Ascending aorta (tissue), 2 donors: ENCODE data around the gene TRERF1. TPM values are rescaled to one million over a fixed set of nuclear protein-coding genes. Genes with fewer than 3 reads are reported as not detected.

Experiments used
- DNase-seq, 2 donors: peaks; one replicate each; pipeline ENCODE4 v3.0.0-alpha.2; 2019; ENCODE audit warnings: low spot score in 2 of 2
- H3K27ac ChIP-seq, 2 donors: fragments of 200-600 bp; sonication (generic); one replicate each; pipeline ENCODE4 v1.5.1; 2016 to 2017; ENCODE audit warnings: mild to moderate bottlenecking in 1 of 2
- H3K27me3 ChIP-seq: fragments of 200-600 bp; sonication (generic); one replicate; pipeline ENCODE4 v1.5.1; 2017
- H3K36me3 ChIP-seq, 2 donors: fragments of 200-600 bp; sonication (generic); one replicate each; pipeline ENCODE4 v1.5.1; 2016
- H3K4me1 ChIP-seq, 2 donors: fragments of 200-600 bp; sonication (generic); one replicate each; pipeline ENCODE4 v1.5.1; 2016 to 2017; ENCODE audit warnings: mild to moderate bottlenecking in 1 of 2
- H3K4me3 ChIP-seq, 2 donors: fragments of 200-600 bp; sonication (generic); one replicate each; pipeline ENCODE4 v1.5.1; 2016 to 2017; ENCODE audit warnings: mild to moderate bottlenecking in 1 of 2
- H3K9me3 ChIP-seq, 2 donors: fragments of 200-600 bp; sonication (generic); one replicate each; pipeline ENCODE4 v1.5.1; 2016
- CTCF ChIP-seq, 3 experiments: fragments of 200-600 bp in 2 of 3; fragments of 450-650 bp in 1 of 3; sonication (generic) in 2 of 3; IDR thresholded peaks; one replicate each; pipeline ENCODE4 v1.5.1; 2016 to 2019; ENCODE audit warnings: antibody characterized with exemption in 3 of 3, mild to moderate bottlenecking in 1 of 3, moderate library complexity in 1 of 3
- intact Hi-C: fragments of 100-400 bp; cut with DNase I; formaldehyde crosslinking; loops from one replicate; pipeline ENCODE4 v1.15.1; 2023
- total RNA-seq: library from RNA; depleted of rRNA; stranded (reverse); fragments of >200 nt; gene quantifications from one replicate; pipeline ENCODE4 v1.1.0, GENCODE V29; 2016

TRERF1 gene
- total RNA-seq, 1 donor from 2014 or later = 34.1 TPM

- Histone ChIP-seq H3K36me3 (peaks cover 2 to 16% of the 10 kb centered on the region in 2 donors), H3K4me3 (no peak overlapping the region), H3K4me1 (no peaks in the 10 kb centered on the region), H3K27me3 (no peaks in the 10 kb centered on the region), H3K9me3 (no peaks in the 10 kb centered on the region), H3K27ac (no peak overlapping the region)
- intact Hi-C loops = no loop called here
- no peak for TF ChIP-seq CTCF (IDR thresholded peaks at IDR 0.05)
- no peak for DNase-seq
Measured at GRCh38 chr6:42201382-42201781, 250.3 kb downstream of the TRERF1 start.

GRCh38 chr6:42200035-42200434 lies 251.7 kb downstream of the TRERF1 start:
- H3K27ac ChIP-seq = no peak overlapping the region
- intact Hi-C loops = no loop called here
- H3K9me3 ChIP-seq = no peaks in the 10 kb centered on the region
- DNase-seq = no peak
- H3K4me3 ChIP-seq = no peak overlapping the region
- H3K4me1 ChIP-seq = no peaks in the 10 kb centered on the region
- no peak for TF ChIP-seq CTCF (IDR thresholded peaks at IDR 0.05)
- H3K36me3 ChIP-seq = peaks cover 0 to 13% of the 10 kb centered on the region in 2 donors
- no peaks in the 10 kb centered on the region for H3K27me3 ChIP-seq

- no peak for TF ChIP-seq CTCF (IDR thresholded peaks at IDR 0.05)
Measured at GRCh38 chr6:42199106-42199981, 252.4 kb downstream of the TRERF1 start.

GRCh38 chr6:42197555-42198362 lies 254.0 kb downstream of the TRERF1 start:
- no peaks in the 10 kb centered on the region for H3K27me3 ChIP-seq
- H3K9me3 ChIP-seq = no peaks in the 10 kb centered on the region
- intact Hi-C loops = no loop called here
- no peak for DNase-seq
- no peak overlapping the region for H3K27ac ChIP-seq
- no peaks in the 10 kb centered on the region for H3K4me1 ChIP-seq
- no peak for TF ChIP-seq CTCF (IDR thresholded peaks at IDR 0.05)
- peaks cover 0 to 4% of the 10 kb centered on the region in 2 donors for H3K36me3 ChIP-seq
- H3K4me3 ChIP-seq = no peak overlapping the region

More at GRCh38 chr6:42199106-42199981, 252.4 kb downstream of the TRERF1 start:
- intact Hi-C loops = no loop called here
- Histone ChIP-seq H3K9me3 (no peaks in the 10 kb centered on the region), H3K36me3 (peaks cover 0 to 8% of the 10 kb centered on the region in 2 donors), H3K4me1 (no peaks in the 10 kb centered on the region), H3K4me3 (no peak overlapping the region), H3K27ac (no peak overlapping the region), H3K27me3 (no peaks in the 10 kb centered on the region)
- DNase-seq = no peak

GRCh38 chr6:42195415-42195814 lies 256.3 kb downstream of the TRERF1 start:
- no peak for DNase-seq
- no peak for TF ChIP-seq CTCF (IDR thresholded peaks at IDR 0.05)

More at GRCh38 chr6:42195415-42195814, 256.3 kb downstream of the TRERF1 start:
- Histone ChIP-seq H3K4me1 (no peaks in the 10 kb centered on the region), H3K9me3 (no peaks in the 10 kb centered on the region), H3K4me3 (no peak overlapping the region), H3K27me3 (no peaks in the 10 kb centered on the region), H3K36me3 (no peaks in the 10 kb centered on the region), H3K27ac (no peak overlapping the region)
- intact Hi-C loops = no loop called here
